ENCODE data around the gene KDM6B. TPM values are rescaled to one million over a fixed set of nuclear protein-coding genes. Genes with fewer than 3 reads are reported as not detected.

Gene KDM6B
- polyA plus RNA-seq, 1 donor from 2014 or later, result 2.5 TPM

DNA sequence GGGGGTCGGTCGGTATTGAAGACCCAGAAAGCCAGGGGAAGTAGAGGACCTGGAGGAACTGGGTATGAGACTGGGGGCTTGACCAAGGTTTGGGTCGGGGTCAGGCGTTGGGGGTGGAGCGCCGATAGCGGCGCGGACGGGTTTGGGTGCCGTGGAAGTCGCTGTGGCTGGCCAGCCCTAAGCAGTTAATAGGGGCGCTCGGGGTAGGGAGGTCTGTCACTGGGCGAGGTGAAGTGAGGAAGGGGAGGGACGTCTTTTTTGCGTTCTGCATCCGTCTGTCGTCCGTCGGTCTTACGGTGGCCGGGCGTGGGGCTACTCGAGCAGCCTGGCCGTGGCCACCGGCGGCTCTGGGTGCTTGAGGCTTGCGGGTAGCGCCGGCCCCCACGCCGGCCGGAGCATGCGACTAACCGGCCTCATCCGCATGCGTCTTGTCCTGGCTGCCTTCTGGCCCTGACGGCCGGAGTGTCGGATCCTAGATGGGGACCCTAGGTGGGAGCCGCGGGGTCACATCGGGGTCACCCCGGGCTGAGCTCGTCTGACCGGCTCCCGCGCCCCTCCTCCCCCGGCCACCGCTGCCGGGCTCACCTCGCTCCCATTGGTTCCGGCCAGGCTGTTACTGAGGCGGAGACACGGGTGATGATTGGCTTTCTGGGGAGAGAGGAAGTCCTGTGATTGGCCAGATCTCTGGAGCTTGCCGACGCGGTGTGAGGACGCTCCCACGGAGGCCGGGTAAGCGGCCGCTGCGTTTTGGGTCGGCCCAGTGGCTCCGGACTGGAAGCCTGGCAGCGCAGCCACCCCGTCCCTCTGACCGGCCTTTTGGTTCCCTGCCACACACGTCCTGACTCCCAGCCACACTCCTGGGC is 10.5 kb downstream of the KDM6B start:
- peaks cover 60% of the 10 kb centered on the region for H3K79me2 ChIP-seq (replicated peaks; ENCODE audit: insufficient read depth, low read length)
- TF ChIP-seq, protein P1, sequence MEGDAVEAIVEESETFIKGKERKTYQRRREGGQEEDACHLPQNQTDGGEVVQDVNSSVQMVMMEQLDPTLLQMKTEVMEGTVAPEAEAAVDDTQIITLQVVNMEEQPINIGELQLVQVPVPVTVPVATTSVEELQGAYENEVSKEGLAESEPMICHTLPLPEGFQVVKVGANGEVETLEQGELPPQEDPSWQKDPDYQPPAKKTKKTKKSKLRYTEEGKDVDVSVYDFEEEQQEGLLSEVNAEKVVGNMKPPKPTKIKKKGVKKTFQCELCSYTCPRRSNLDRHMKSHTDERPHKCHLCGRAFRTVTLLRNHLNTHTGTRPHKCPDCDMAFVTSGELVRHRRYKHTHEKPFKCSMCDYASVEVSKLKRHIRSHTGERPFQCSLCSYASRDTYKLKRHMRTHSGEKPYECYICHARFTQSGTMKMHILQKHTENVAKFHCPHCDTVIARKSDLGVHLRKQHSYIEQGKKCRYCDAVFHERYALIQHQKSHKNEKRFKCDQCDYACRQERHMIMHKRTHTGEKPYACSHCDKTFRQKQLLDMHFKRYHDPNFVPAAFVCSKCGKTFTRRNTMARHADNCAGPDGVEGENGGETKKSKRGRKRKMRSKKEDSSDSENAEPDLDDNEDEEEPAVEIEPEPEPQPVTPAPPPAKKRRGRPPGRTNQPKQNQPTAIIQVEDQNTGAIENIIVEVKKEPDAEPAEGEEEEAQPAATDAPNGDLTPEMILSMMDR (IDR thresholded peaks at IDR 0.05; ENCODE audit: poor library complexity, severe bottlenecking), result no peak
- TF ChIP-seq SMC3 (conservative IDR thresholded peaks at IDR 0.05; ENCODE audit: poor library complexity) (no peak), TAF1 (IDR thresholded peaks at IDR 0.05; ENCODE audit: low read depth) (no peak), EP300 (conservative IDR thresholded peaks at IDR 0.05; ENCODE audit: poor library complexity, severe bottlenecking) (peak; percentile 39), POLR2AphosphoS5 (IDR thresholded peaks at IDR 0.05) (peak; percentile 50), MXI1 (conservative IDR thresholded peaks at IDR 0.05; ENCODE audit: poor library complexity, severe bottlenecking) (peak; percentile 66), RAD21 (conservative IDR thresholded peaks at IDR 0.05) (no peak), EZH2 (IDR thresholded peaks at IDR 0.05; ENCODE audit: borderline replicate concordance, insufficient read depth, low read length, poor library complexity, severe bottlenecking) (no peak)
- TF ChIP-seq, protein P2, sequence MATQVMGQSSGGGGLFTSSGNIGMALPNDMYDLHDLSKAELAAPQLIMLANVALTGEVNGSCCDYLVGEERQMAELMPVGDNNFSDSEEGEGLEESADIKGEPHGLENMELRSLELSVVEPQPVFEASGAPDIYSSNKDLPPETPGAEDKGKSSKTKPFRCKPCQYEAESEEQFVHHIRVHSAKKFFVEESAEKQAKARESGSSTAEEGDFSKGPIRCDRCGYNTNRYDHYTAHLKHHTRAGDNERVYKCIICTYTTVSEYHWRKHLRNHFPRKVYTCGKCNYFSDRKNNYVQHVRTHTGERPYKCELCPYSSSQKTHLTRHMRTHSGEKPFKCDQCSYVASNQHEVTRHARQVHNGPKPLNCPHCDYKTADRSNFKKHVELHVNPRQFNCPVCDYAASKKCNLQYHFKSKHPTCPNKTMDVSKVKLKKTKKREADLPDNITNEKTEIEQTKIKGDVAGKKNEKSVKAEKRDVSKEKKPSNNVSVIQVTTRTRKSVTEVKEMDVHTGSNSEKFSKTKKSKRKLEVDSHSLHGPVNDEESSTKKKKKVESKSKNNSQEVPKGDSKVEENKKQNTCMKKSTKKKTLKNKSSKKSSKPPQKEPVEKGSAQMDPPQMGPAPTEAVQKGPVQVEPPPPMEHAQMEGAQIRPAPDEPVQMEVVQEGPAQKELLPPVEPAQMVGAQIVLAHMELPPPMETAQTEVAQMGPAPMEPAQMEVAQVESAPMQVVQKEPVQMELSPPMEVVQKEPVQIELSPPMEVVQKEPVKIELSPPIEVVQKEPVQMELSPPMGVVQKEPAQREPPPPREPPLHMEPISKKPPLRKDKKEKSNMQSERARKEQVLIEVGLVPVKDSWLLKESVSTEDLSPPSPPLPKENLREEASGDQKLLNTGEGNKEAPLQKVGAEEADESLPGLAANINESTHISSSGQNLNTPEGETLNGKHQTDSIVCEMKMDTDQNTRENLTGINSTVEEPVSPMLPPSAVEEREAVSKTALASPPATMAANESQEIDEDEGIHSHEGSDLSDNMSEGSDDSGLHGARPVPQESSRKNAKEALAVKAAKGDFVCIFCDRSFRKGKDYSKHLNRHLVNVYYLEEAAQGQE (IDR thresholded peaks at IDR 0.05; ENCODE audit: borderline replicate concordance), result no peak
- no peaks in the 10 kb centered on the region for H3K36me3 ChIP-seq (ENCODE audit: insufficient read depth, low read length)
- no peaks in the 10 kb centered on the region for H3K9me2 ChIP-seq (ENCODE audit: insufficient read depth, low read length)
- peaks cover 6% of the 10 kb centered on the region for H3F3A ChIP-seq (ENCODE audit: insufficient read depth, low read length, poor library complexity, severe bottlenecking)
- H4K20me1 ChIP-seq (ENCODE audit: insufficient read depth), result peaks cover 61% of the 10 kb centered on the region
- no peaks in the 10 kb centered on the region for H3K27me3 ChIP-seq (ENCODE audit: insufficient read depth, low read depth, low read length)
- H2AFZ ChIP-seq (ENCODE audit: low read depth, low read length), result no peak overlapping the region
- H3K27ac ChIP-seq (ENCODE audit: low read length), result peak overlapping the region; percentile 94
- H3K4me2 ChIP-seq (ENCODE audit: low read length), result peak overlapping the region; percentile 97
- no peaks in the 10 kb centered on the region for H3K9me3 ChIP-seq (ENCODE audit: low read length)
- H3K4me3 ChIP-seq (ENCODE audit: low read length), result peak overlapping the region; percentile 99
- H3K9ac ChIP-seq (ENCODE audit: low read length), result peak overlapping the region; percentile 92

DNA sequence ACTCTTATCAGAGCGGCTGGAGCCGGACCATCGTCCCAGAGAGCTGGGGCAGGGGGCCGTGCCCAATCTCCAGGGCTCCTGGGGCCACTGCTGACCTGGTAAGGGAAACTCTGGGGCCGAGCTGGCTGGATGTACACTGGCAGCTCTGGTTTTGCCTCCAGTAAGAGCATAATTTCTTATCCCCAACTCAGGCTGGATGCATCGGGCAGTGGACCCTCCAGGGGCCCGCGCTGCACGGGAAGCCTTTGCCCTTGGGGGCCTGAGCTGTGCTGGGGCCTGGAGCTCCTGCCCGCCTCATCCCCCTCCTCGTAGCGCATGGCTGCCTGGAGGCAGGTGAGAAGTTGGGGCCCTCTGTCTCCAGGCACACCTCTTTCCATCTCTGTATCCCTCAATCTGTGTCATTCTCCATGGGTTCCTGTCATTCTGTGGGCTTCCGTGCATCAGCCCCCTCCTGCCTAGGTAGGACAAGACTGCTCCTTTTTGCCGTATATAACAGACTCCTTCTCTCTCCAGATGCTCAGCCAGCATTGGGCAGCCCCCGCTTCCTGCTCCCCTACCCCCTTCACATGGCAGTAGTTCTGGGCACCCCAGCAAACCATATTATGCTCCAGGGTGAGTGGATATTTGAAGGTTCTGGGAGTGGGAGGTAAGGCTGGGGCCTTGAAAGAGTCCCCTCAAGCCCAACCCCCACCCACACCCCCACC is 11.5 kb downstream of the KDM6B start:
- peaks cover 69% of the 10 kb centered on the region for H4K20me1 ChIP-seq (ENCODE audit: insufficient read depth)
- peak overlapping the region; percentile 92 for H3K9ac ChIP-seq (ENCODE audit: low read length)

More for the DNA sequence above, 11.5 kb downstream of the KDM6B start:
- peak overlapping the region; percentile 97 for H3K4me2 ChIP-seq (ENCODE audit: low read length)
- no peaks in the 10 kb centered on the region for H3K9me3 ChIP-seq (ENCODE audit: low read length)
- no peaks in the 10 kb centered on the region for H3K27me3 ChIP-seq (ENCODE audit: insufficient read depth, low read depth, low read length)
- H3F3A ChIP-seq (ENCODE audit: insufficient read depth, low read length, poor library complexity, severe bottlenecking), result peaks cover 14% of the 10 kb centered on the region
- H3K4me3 ChIP-seq (ENCODE audit: low read length), result peak overlapping the region; percentile 99
- H3K79me2 ChIP-seq (replicated peaks; ENCODE audit: insufficient read depth, low read length), result peaks cover 50% of the 10 kb centered on the region
- no peaks in the 10 kb centered on the region for H3K36me3 ChIP-seq (ENCODE audit: insufficient read depth, low read length)
- no peaks in the 10 kb centered on the region for H3K9me2 ChIP-seq (ENCODE audit: insufficient read depth, low read length)
- no peak for TF ChIP-seq POLR2AphosphoS5 (IDR thresholded peaks at IDR 0.05)
- no peak for TF ChIP-seq EP300 (conservative IDR thresholded peaks at IDR 0.05; ENCODE audit: poor library complexity, severe bottlenecking)
- no peak for TF ChIP-seq RAD21 (conservative IDR thresholded peaks at IDR 0.05)
- TF ChIP-seq MXI1 (conservative IDR thresholded peaks at IDR 0.05; ENCODE audit: poor library complexity, severe bottlenecking), result no peak
- TF ChIP-seq, protein P1 (IDR thresholded peaks at IDR 0.05; ENCODE audit: poor library complexity, severe bottlenecking), result no peak
- no peak for TF ChIP-seq TAF1 (IDR thresholded peaks at IDR 0.05; ENCODE audit: low read depth)
- TF ChIP-seq, protein P2 (IDR thresholded peaks at IDR 0.05; ENCODE audit: borderline replicate concordance), result no peak
- no peak for TF ChIP-seq EZH2 (IDR thresholded peaks at IDR 0.05; ENCODE audit: borderline replicate concordance, insufficient read depth, low read length, poor library complexity, severe bottlenecking)
- no peak for TF ChIP-seq SMC3 (conservative IDR thresholded peaks at IDR 0.05; ENCODE audit: poor library complexity)
- peak overlapping the region; percentile 94 for H3K27ac ChIP-seq (ENCODE audit: low read length)
- no peak overlapping the region for H2AFZ ChIP-seq (ENCODE audit: low read depth, low read length)

All from neural cell (in vitro differentiated cells).